ENCODE results near the gene AGPAT2. TPM values are rescaled to one million over a fixed set of nuclear protein-coding genes. Genes with fewer than 3 reads are reported as not detected.
A peak's percentile ranks its signal among the peaks of the same experiment; 100 is the strongest.

Gene AGPAT2
- polyA plus RNA-seq, 1 of the 3 experiments (the other 2 are of a cell fraction): 46.8 TPM

GRCh38 chr9:136665111-136665703 is 22.1 kb downstream of the AGPAT2 start:
- peak; percentile 92 for DNase-seq
- ChIA-PET CTCF (interaction anchor here (0.7 to 3.6 kb wide), 14 partner anchors 9 to 191 kb away, joined by 3 to 19 read pairs (median 5); no protein-coding TSS in a partner anchor), POLR2A (interaction anchor here (1.2 kb wide), 1 partner anchor 62 kb away, joined by 3 read pairs; no protein-coding TSS in a partner anchor)
- H3K4me1 ChIP-seq (ENCODE audit: control insufficient read depth in 1 of 2, insufficient read depth in 2 of 2, low read depth in 1 of 2, low read length in 1 of 2): peaks cover 0 to 21% of the 10 kb centered on the region in 2 experiments; a peak in 1 of 4 replicates
- H3F3A ChIP-seq (replicated peaks; ENCODE audit: insufficient read depth): no peaks in the 10 kb centered on the region
- no peaks in the 10 kb centered on the region for H3K9me2 ChIP-seq
- TF ChIP-seq USF1 (IDR thresholded peaks at IDR 0.05; ENCODE audit: borderline replicate concordance, low read depth): no peak
- no peak for TF ChIP-seq MXI1 (IDR thresholded peaks at IDR 0.05; ENCODE audit: low read depth, low read length)
- TF ChIP-seq IRF3 (IDR thresholded peaks at IDR 0.05; ENCODE audit: low read depth, low read length): no peak
- TF ChIP-seq CTCF (IDR thresholded peaks at IDR 0.05): peak; percentile 35; the same call in 1 of the 2 replicates
- 0 out of 2 replicates have a peak, but pooled peaks have one; percentile 12 for TF ChIP-seq RAD21 (IDR thresholded peaks at IDR 0.05; ENCODE audit: low read length)
- TF ChIP-seq MEF2A (IDR thresholded peaks at IDR 0.05; ENCODE audit: borderline replicate concordance, low read depth): no peak
- TF ChIP-seq TCF12 (IDR thresholded peaks at IDR 0.05): no peak
- TF ChIP-seq USF2 (IDR thresholded peaks at IDR 0.05; ENCODE audit: borderline replicate concordance, low read depth, low read length): no peak
- no peak for TF ChIP-seq RFX5 (IDR thresholded peaks at IDR 0.05; ENCODE audit: low read length)
- no peak for TF ChIP-seq GATA2 (CRISPR knock-in tag; IDR thresholded peaks at IDR 0.05)
- TF ChIP-seq NRF1 (IDR thresholded peaks at IDR 0.05; ENCODE audit: low read depth, low read length): no peak
- no peak for TF ChIP-seq ELF1 (IDR thresholded peaks at IDR 0.05)
- no peak for TF ChIP-seq GABPA (IDR thresholded peaks at IDR 0.05; ENCODE audit: low read depth)
- no CpG with 5 or more reads among the region's 49 CpGs for WGBS (ENCODE audit: low lambda C conversion rate)
- no peaks in the 10 kb centered on the region for H4K20me1 ChIP-seq (ENCODE audit: insufficient read depth)
- H3K27ac ChIP-seq (ENCODE audit: low read depth in 2 of 2, low read length in 1 of 2): no peak overlapping the region; a peak in 1 of 4 replicates
- H3K9me3 ChIP-seq: no peaks in the 10 kb centered on the region
- H3K4me2 ChIP-seq: peak overlapping the region; percentile 85
- H3K9ac ChIP-seq: no peak overlapping the region; the same call in 1 of the 2 replicates
- no peaks in the 10 kb centered on the region for H3K27me3 ChIP-seq (ENCODE audit: insufficient read depth)
- no peaks in the 10 kb centered on the region for H3K36me3 ChIP-seq (replicated peaks in 1 of 2; ENCODE audit: control insufficient read depth in 1 of 2, insufficient read depth in 2 of 2, low read length in 1 of 2)
- peak overlapping the region; percentile 65; the same call in 1 of the 2 replicates for H2AFZ ChIP-seq (ENCODE audit: low read depth)
- H3K4me3 ChIP-seq (ENCODE audit: low read depth in 2 of 2, low read length in 1 of 2): peak overlapping the region; percentile 56 to 62; a peak in 3 of 4 replicates
- H3K79me2 ChIP-seq (ENCODE audit: insufficient read depth): no peaks in the 10 kb centered on the region
